HG02840 (cell line): Measurements from ENCODE around the gene ZNF264.
"Not testable (repeated sequence)": the region's sequence is repeated elsewhere in the genome, so short reads cannot be mapped to it uniquely, and the experiment has no call there.

Experiments used
- ATAC-seq: cut with Tn5 transposase; IDR thresholded peaks from one replicate; pipeline ENCODE4 v1.9.1; 2021; ENCODE audit warnings: mild to moderate bottlenecking, moderate library complexity, moderate number of reproducible peaks; ENCODE audit not compliant: unreplicated experiment, low FRiP score

Gene ZNF264

GRCh38 chr19:57244513-57244912 lies 53.2 kb downstream of the ZNF264 start:
- ATAC-seq = no peak

- no peak for ATAC-seq
Measured at GRCh38 chr19:57245066-57245465, 53.8 kb downstream of the ZNF264 start.

- ATAC-seq = no peak
Measured at GRCh38 chr19:57245959-57246358, 54.7 kb downstream of the ZNF264 start.

GRCh38 chr19:57248646-57249045 lies 57.3 kb downstream of the ZNF264 start:
- no peak for ATAC-seq

- ATAC-seq = no peak
Measured at GRCh38 chr19:57249329-57249728, 58.0 kb downstream of the ZNF264 start.

GRCh38 chr19:57253767-57254166 lies 62.5 kb downstream of the ZNF264 start:
- not testable (repeated sequence) for ATAC-seq

GRCh38 chr19:57262044-57262443 lies 70.7 kb downstream of the ZNF264 start:
- no peak for ATAC-seq

GRCh38 chr19:57263244-57263741 lies 72.0 kb downstream of the ZNF264 start:
- ATAC-seq = no peak

GRCh38 chr19:57267291-57267690 lies 76.0 kb downstream of the ZNF264 start:
- ATAC-seq = no peak

- ATAC-seq = no peak
Measured at GRCh38 chr19:57269515-57270250, 78.4 kb downstream of the ZNF264 start.

GRCh38 chr19:57271280-57271679 lies 80.0 kb downstream of the ZNF264 start:
- no peak for ATAC-seq
